SU-DHL-6 (cell line): ENCODE results near the gene CATSPER3.

Experiments
- CTCF ChIP-seq: fragments of 200-600 bp; sonication (generic); IDR thresholded peaks from one replicate; pipeline ENCODE4 v1.5.1; 2017; ENCODE audit warnings: antibody characterized with exemption, mild to moderate bottlenecking, low read length, moderate library complexity; ENCODE audit not compliant: insufficient read depth, poor library complexity, severe bottlenecking
- EZH2phosphoT487 ChIP-seq: fragments of 200-600 bp; sonication (generic), shearing (Covaris generic); conservative IDR thresholded peaks from 2 replicates; pipeline ENCODE4 v1.6.1; 2018; ENCODE audit warnings: mild to moderate bottlenecking, antibody characterized with exemption, low read length, moderate library complexity, mixed read lengths

GRCh38 chr5:135056316-135057030 is 88.8 kb downstream of the CATSPER3 start:
- TF ChIP-seq CTCF (no peak), EZH2phosphoT487 (no peak)
